GM23338 (cell line): ENCODE results near the gene USH1C. TPM values are rescaled to one million over a fixed set of nuclear protein-coding genes. Genes with fewer than 3 reads are reported as not detected.

Experiments used
- ATAC-seq: fragments of 200-7000 bp; cut with Tn5 transposase; 3 replicates; pipeline ENCODE4 v1.9.1; 2020
- DNase-seq: peaks from one replicate; pipeline ENCODE4 v3.0.0-alpha.2; 2015; ENCODE audit warnings: low spot score
- H2AFZ ChIP-seq: fragments of 200-600 bp; sonication (generic); 2 replicates; pipeline ENCODE4 v1.8.0; 2016; ENCODE audit warnings: antibody characterized with exemption, mild to moderate bottlenecking, moderate library complexity
- H3F3A ChIP-seq: fragments of 200-600 bp; sonication (generic); replicated peaks from 2 replicates; pipeline ENCODE4 v1.8.0; 2017; ENCODE audit warnings: antibody characterized with exemption, mixed run types, low read depth
- H3K27ac ChIP-seq: fragments of 200-600 bp; sonication (generic); 2 replicates; pipeline ENCODE4 v1.6.1; 2016; ENCODE audit warnings: low read depth
- H3K27me3 ChIP-seq: fragments of 200-600 bp; sonication (generic); 2 replicates; pipeline ENCODE4 v1.8.0; 2016; ENCODE audit warnings: mild to moderate bottlenecking, mixed run types, moderate library complexity; ENCODE audit not compliant: insufficient read depth
- H3K36me3 ChIP-seq: fragments of 200-600 bp; sonication (generic); 2 replicates; pipeline ENCODE4 v1.8.0; 2016; ENCODE audit warnings: mild to moderate bottlenecking; ENCODE audit not compliant: insufficient read depth
- H3K4me1 ChIP-seq: fragments of 200-600 bp; sonication (generic); 2 replicates; pipeline ENCODE4 v1.8.0; 2016; ENCODE audit warnings: mild to moderate bottlenecking, moderate library complexity; ENCODE audit not compliant: insufficient read depth
- H3K4me2 ChIP-seq: fragments of 200-600 bp; sonication (generic); 2 replicates; pipeline ENCODE4 v1.7.1; 2017; ENCODE audit warnings: mixed run types
- H3K4me3 ChIP-seq: fragments of 200-600 bp; sonication (generic); 2 replicates; pipeline ENCODE4 v1.6.1; 2016; ENCODE audit warnings: mixed run types
- H3K79me2 ChIP-seq: fragments of 200-600 bp; sonication (generic); replicated peaks from 2 replicates; pipeline ENCODE4 v1.8.0; 2017; ENCODE audit warnings: mild to moderate bottlenecking; ENCODE audit not compliant: insufficient read depth
- H3K9me2 ChIP-seq: fragments of 200-600 bp; sonication (generic); 2 replicates; pipeline ENCODE4 v1.8.0; 2017; ENCODE audit not compliant: insufficient read depth
- H4K20me1 ChIP-seq: fragments of 200-600 bp; sonication (generic); replicated peaks from 2 replicates; pipeline ENCODE4 v1.8.0; 2017; ENCODE audit warnings: mild to moderate bottlenecking; ENCODE audit not compliant: insufficient read depth
- H3K27ac Mint-ChIP-seq: 2 replicates; pipeline ENCODE4 v1.8.0; 2020; ENCODE audit warnings: inconsistent platforms, mild to moderate bottlenecking, moderate library complexity, mixed read lengths
- H3K27me3 Mint-ChIP-seq: 3 replicates; pipeline ENCODE4 v1.8.0; 2022; ENCODE audit warnings: low read depth, mild to moderate bottlenecking, moderate library complexity, mixed read lengths, inconsistent platforms; ENCODE audit not compliant: insufficient read depth, poor library complexity
- H3K36me3 Mint-ChIP-seq: 3 replicates; pipeline ENCODE4 v1.8.0; 2021; ENCODE audit warnings: low read depth, mild to moderate bottlenecking, inconsistent platforms, moderate library complexity, mixed read lengths
- H3K4me1 Mint-ChIP-seq: 3 replicates; pipeline ENCODE4 v1.8.0; 2020; ENCODE audit warnings: mild to moderate bottlenecking, inconsistent platforms, mixed read lengths
- H3K4me3 Mint-ChIP-seq: 3 replicates; pipeline ENCODE4 v1.8.0; 2021; ENCODE audit warnings: moderate library complexity, mild to moderate bottlenecking, inconsistent platforms, mixed read lengths
- H3K9me3 Mint-ChIP-seq: 3 replicates; pipeline ENCODE4 v1.8.0; 2020; ENCODE audit warnings: moderate library complexity, mild to moderate bottlenecking, inconsistent platforms, mixed read lengths
- CREB1 ChIP-seq: fragments of 250-450 bp; sonication (Bioruptor Pico); IDR thresholded peaks from 2 replicates; pipeline ENCODE4 v1.5.0; 2020; ENCODE audit warnings: low read depth, mild to moderate bottlenecking, moderate library complexity
- EZH2 ChIP-seq: fragments of 200-600 bp; sonication (generic); IDR thresholded peaks from one replicate; pipeline ENCODE4 v1.8.0; 2017; ENCODE audit warnings: antibody characterized with exemption, mild to moderate bottlenecking, low read depth; ENCODE audit not compliant: unreplicated experiment
- EZH2phosphoT487 ChIP-seq: fragments of 200-600 bp; sonication (generic); IDR thresholded peaks from one replicate; pipeline ENCODE4 v1.8.1; 2018; ENCODE audit warnings: antibody characterized with exemption; ENCODE audit not compliant: unreplicated experiment
- JUNB ChIP-seq: IDR thresholded peaks from one replicate; pipeline ENCODE4 v1.6.1; 2016; ENCODE audit warnings: antibody characterized with exemption; ENCODE audit not compliant: unreplicated experiment
- NANOG ChIP-seq: IDR thresholded peaks from 2 replicates; pipeline ENCODE4 v1.6.1; 2016; ENCODE audit warnings: antibody characterized with exemption, borderline replicate concordance
- POLR2AphosphoS5 ChIP-seq: IDR thresholded peaks from 2 replicates; pipeline ENCODE4 v1.6.1; 2016; ENCODE audit warnings: antibody characterized with exemption, low read depth
- STAT1 ChIP-seq: IDR thresholded peaks from one replicate; pipeline ENCODE4 v1.6.1; 2016; ENCODE audit warnings: antibody characterized with exemption; ENCODE audit not compliant: unreplicated experiment
- ZNF114 ChIP-seq: fragments of 250-450 bp; sonication (Bioruptor Pico); IDR thresholded peaks from 2 replicates; pipeline ENCODE4 v1.5.0; 2020; ENCODE audit warnings: mild to moderate bottlenecking, moderate library complexity
- ZNF331 ChIP-seq: fragments of 250-450 bp; sonication (Bioruptor Pico); IDR thresholded peaks from 2 replicates; pipeline ENCODE4 v1.5.0; 2020; ENCODE audit warnings: low read depth, mild to moderate bottlenecking, moderate library complexity
- polyA plus RNA-seq: library from polyadenylated mRNA; unstranded; fragments of >200 nt; fragmentation: Nextera tagmentation; extraction: Ambion mirVana; gene quantifications from 2 replicates; pipeline ENCODE4 v1.2.1, GENCODE V29; 2016
- total RNA-seq: library from RNA; depleted of rRNA; stranded (reverse); fragments of >200 nt; shearing (Covaris generic); gene quantifications from 2 replicates; pipeline ENCODE4 v1.2.3, GENCODE V29; 2014
- TF ChIP-seq, protein P1 (sequence below): fragments of 250-450 bp; sonication (Bioruptor Pico); IDR thresholded peaks from 2 replicates; pipeline ENCODE4 v1.5.0; 2020; ENCODE audit warnings: mild to moderate bottlenecking, moderate library complexity
- TF ChIP-seq, protein P2 (sequence below), 2 experiments: fragments of 200-600 bp in 1 of 2; sonication (generic) in 1 of 2; conservative IDR thresholded peaks; 2 replicates each; pipeline versions ENCODE4 v1.5.1 to v1.6.1; 2016 to 2017; ENCODE audit warnings: antibody characterized with exemption in 2 of 2, low read depth in 2 of 2, mild to moderate bottlenecking in 2 of 2, moderate library complexity in 1 of 2
- TF ChIP-seq, protein P3 (sequence below): IDR thresholded peaks from 2 replicates; pipeline ENCODE4 v1.6.1; 2016; ENCODE audit warnings: antibody characterized with exemption
- TF ChIP-seq, protein P4 (sequence below): IDR thresholded peaks from one replicate; pipeline ENCODE4 v1.6.1; 2018; ENCODE audit warnings: antibody characterized with exemption; ENCODE audit not compliant: unreplicated experiment

The USH1C gene
- total and polyA plus RNA-seq, 2 experiments from 2014 or later = 1.3 to 1.8 TPM

DNA sequence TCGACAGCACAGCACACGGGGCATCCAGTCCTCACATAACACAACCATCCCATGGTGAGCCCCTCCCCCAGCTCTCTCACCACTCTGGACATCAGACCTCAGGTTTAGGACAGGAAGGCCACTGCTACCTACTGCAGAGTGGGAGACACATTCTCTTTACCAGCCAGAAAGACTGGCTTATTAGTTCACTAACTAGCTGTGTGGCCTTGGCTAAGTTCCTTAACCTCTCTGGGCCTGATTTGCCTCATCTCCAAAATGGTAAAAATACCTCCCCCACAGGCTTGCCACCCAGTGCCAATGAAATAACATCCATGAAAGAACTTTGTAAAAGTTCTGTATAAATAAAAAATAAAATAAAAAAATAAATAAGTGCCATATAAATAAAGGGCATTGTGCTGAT lies 32.1 kb downstream of the USH1C start:
- ATAC-seq = no peak
- Mint-ChIP-seq H3K4me3 (no peak overlapping the region), H3K9me3 (no peaks in the 10 kb centered on the region), H3K27ac (no peak overlapping the region), H3K27me3 (peaks cover 5% of the 10 kb centered on the region), H3K4me1 (peaks cover 12% of the 10 kb centered on the region; the same call in 2 of the 3 replicates), H3K36me3 (no peaks in the 10 kb centered on the region; the same call in 2 of the 3 replicates)
- Histone ChIP-seq H3K27me3 (no peaks in the 10 kb centered on the region), H3K9me2 (no peaks in the 10 kb centered on the region), H2AFZ (no peak overlapping the region), H3K4me3 (no peak overlapping the region), H3K4me1 (no peaks in the 10 kb centered on the region), H3K27ac (no peak overlapping the region), H4K20me1 (no peaks in the 10 kb centered on the region), H3K36me3 (no peaks in the 10 kb centered on the region), H3K79me2 (no peaks in the 10 kb centered on the region), H3F3A (no peaks in the 10 kb centered on the region), H3K4me2 (no peak overlapping the region)
- TF ChIP-seq POLR2AphosphoS5 (no peak), JUNB (no peak), STAT1 (no peak), EZH2phosphoT487 (no peak), CREB1 (no peak), EZH2 (no peak), ZNF114 (CRISPR knock-in tag) (no peak), NANOG (no peak), ZNF331 (no peak)
- TF ChIP-seq, protein P1, sequence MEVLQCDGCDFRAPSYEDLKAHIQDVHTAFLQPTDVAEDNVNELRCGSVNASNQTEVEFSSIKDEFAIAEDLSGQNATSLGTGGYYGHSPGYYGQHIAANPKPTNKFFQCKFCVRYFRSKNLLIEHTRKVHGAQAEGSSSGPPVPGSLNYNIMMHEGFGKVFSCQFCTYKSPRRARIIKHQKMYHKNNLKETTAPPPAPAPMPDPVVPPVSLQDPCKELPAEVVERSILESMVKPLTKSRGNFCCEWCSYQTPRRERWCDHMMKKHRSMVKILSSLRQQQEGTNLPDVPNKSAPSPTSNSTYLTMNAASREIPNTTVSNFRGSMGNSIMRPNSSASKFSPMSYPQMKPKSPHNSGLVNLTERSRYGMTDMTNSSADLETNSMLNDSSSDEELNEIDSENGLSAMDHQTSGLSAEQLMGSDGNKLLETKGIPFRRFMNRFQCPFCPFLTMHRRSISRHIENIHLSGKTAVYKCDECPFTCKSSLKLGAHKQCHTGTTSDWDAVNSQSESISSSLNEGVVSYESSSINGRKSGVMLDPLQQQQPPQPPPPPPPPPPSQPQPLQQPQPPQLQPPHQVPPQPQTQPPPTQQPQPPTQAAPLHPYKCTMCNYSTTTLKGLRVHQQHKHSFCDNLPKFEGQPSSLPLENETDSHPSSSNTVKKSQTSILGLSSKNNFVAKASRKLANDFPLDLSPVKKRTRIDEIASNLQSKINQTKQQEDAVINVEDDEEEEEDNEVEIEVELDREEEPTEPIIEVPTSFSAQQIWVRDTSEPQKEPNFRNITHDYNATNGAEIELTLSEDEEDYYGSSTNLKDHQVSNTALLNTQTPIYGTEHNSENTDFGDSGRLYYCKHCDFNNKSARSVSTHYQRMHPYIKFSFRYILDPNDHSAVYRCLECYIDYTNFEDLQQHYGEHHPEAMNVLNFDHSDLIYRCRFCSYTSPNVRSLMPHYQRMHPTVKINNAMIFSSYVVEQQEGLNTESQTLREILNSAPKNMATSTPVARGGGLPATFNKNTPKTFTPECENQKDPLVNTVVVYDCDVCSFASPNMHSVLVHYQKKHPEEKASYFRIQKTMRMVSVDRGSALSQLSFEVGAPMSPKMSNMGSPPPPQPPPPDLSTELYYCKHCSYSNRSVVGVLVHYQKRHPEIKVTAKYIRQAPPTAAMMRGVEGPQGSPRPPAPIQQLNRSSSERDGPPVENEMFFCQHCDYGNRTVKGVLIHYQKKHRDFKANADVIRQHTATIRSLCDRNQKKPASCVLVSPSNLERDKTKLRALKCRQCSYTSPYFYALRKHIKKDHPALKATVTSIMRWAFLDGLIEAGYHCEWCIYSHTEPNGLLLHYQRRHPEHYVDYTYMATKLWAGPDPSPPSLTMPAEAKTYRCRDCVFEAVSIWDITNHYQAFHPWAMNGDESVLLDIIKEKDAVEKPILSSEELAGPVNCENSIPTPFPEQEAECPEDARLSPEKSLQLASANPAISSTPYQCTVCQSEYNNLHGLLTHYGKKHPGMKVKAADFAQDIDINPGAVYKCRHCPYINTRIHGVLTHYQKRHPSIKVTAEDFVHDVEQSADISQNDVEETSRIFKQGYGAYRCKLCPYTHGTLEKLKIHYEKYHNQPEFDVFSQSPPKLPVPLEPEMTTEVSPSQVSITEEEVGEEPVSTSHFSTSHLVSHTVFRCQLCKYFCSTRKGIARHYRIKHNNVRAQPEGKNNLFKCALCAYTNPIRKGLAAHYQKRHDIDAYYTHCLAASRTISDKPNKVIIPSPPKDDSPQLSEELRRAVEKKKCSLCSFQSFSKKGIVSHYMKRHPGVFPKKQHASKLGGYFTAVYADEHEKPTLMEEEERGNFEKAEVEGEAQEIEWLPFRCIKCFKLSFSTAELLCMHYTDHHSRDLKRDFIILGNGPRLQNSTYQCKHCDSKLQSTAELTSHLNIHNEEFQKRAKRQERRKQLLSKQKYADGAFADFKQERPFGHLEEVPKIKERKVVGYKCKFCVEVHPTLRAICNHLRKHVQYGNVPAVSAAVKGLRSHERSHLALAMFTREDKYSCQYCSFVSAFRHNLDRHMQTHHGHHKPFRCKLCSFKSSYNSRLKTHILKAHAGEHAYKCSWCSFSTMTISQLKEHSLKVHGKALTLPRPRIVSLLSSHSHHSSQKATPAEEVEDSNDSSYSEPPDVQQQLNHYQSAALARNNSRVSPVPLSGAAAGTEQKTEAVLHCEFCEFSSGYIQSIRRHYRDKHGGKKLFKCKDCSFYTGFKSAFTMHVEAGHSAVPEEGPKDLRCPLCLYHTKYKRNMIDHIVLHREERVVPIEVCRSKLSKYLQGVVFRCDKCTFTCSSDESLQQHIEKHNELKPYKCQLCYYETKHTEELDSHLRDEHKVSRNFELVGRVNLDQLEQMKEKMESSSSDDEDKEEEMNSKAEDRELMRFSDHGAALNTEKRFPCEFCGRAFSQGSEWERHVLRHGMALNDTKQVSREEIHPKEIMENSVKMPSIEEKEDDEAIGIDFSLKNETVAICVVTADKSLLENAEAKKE (CRISPR knock-in tag) = no peak
- TF ChIP-seq, protein P2, sequence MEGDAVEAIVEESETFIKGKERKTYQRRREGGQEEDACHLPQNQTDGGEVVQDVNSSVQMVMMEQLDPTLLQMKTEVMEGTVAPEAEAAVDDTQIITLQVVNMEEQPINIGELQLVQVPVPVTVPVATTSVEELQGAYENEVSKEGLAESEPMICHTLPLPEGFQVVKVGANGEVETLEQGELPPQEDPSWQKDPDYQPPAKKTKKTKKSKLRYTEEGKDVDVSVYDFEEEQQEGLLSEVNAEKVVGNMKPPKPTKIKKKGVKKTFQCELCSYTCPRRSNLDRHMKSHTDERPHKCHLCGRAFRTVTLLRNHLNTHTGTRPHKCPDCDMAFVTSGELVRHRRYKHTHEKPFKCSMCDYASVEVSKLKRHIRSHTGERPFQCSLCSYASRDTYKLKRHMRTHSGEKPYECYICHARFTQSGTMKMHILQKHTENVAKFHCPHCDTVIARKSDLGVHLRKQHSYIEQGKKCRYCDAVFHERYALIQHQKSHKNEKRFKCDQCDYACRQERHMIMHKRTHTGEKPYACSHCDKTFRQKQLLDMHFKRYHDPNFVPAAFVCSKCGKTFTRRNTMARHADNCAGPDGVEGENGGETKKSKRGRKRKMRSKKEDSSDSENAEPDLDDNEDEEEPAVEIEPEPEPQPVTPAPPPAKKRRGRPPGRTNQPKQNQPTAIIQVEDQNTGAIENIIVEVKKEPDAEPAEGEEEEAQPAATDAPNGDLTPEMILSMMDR (conservative IDR thresholded peaks at IDR 0.05; ENCODE audit: low read depth in 2 of 2) = no peak
- TF ChIP-seq, protein P3, sequence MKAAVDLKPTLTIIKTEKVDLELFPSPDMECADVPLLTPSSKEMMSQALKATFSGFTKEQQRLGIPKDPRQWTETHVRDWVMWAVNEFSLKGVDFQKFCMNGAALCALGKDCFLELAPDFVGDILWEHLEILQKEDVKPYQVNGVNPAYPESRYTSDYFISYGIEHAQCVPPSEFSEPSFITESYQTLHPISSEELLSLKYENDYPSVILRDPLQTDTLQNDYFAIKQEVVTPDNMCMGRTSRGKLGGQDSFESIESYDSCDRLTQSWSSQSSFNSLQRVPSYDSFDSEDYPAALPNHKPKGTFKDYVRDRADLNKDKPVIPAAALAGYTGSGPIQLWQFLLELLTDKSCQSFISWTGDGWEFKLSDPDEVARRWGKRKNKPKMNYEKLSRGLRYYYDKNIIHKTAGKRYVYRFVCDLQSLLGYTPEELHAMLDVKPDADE = no peak
- TF ChIP-seq, protein P4, sequence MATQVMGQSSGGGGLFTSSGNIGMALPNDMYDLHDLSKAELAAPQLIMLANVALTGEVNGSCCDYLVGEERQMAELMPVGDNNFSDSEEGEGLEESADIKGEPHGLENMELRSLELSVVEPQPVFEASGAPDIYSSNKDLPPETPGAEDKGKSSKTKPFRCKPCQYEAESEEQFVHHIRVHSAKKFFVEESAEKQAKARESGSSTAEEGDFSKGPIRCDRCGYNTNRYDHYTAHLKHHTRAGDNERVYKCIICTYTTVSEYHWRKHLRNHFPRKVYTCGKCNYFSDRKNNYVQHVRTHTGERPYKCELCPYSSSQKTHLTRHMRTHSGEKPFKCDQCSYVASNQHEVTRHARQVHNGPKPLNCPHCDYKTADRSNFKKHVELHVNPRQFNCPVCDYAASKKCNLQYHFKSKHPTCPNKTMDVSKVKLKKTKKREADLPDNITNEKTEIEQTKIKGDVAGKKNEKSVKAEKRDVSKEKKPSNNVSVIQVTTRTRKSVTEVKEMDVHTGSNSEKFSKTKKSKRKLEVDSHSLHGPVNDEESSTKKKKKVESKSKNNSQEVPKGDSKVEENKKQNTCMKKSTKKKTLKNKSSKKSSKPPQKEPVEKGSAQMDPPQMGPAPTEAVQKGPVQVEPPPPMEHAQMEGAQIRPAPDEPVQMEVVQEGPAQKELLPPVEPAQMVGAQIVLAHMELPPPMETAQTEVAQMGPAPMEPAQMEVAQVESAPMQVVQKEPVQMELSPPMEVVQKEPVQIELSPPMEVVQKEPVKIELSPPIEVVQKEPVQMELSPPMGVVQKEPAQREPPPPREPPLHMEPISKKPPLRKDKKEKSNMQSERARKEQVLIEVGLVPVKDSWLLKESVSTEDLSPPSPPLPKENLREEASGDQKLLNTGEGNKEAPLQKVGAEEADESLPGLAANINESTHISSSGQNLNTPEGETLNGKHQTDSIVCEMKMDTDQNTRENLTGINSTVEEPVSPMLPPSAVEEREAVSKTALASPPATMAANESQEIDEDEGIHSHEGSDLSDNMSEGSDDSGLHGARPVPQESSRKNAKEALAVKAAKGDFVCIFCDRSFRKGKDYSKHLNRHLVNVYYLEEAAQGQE = no peak
- no peak for DNase-seq
